PC-9 (cell line): Measurements from ENCODE around the gene SLC38A6. TPM values are rescaled to one million over a fixed set of nuclear protein-coding genes. Genes with fewer than 3 reads are reported as not detected.

ENCODE experiments used
- BruUV-seq: library from RNA; stranded (reverse); fragments of 400-500 nt; replicated peaks from 2 replicates; lab custom pipeline; 2021; lab: Mats Ljungman, UMichigan
- CTCF ChIA-PET: fragments of 300-600 bp; sonication (Branson Sonifier 250); formaldehyde crosslinking; loops from one replicate; lab custom pipeline; 2022; ENCODE audit warnings: antibody characterized with exemption; lab: Charles Lee
- POLR2A ChIA-PET: fragments of 300-600 bp; sonication (Branson Sonifier 250); formaldehyde crosslinking; loops from one replicate; lab custom pipeline; 2022; ENCODE audit warnings: antibody characterized with exemption; ENCODE audit not compliant: unreplicated experiment; lab: Charles Lee
- DNase-seq, 2 experiments: peaks; one replicate each; pipeline versions ENCODE4 v3.0.0 to v3.0.0-alpha.2; 2015 to 2022; ENCODE audit warnings: mixed read lengths in 1 of 2
- H2AFZ ChIP-seq: fragments of 200-600 bp; sonication (generic); 2 replicates; pipeline ENCODE4 v1.8.1; 2017; ENCODE audit warnings: antibody characterized with exemption
- H3F3A ChIP-seq: fragments of 200-600 bp; sonication (generic); 2 replicates; pipeline ENCODE4 v1.8.1; 2017; ENCODE audit warnings: antibody characterized with exemption, mild to moderate bottlenecking, low read depth; ENCODE audit not compliant: insufficient read depth
- H3K27ac ChIP-seq: fragments of 200-600 bp; sonication (generic); 2 replicates; pipeline ENCODE4 v1.6.1; 2016; ENCODE audit warnings: mixed run types
- H3K27me3 ChIP-seq: fragments of 200-600 bp; sonication (generic); 2 replicates; pipeline ENCODE4 v1.6.1; 2016; ENCODE audit warnings: low read depth, mixed run types; ENCODE audit not compliant: insufficient read depth
- H3K36me3 ChIP-seq: fragments of 200-600 bp; sonication (generic); 2 replicates; pipeline ENCODE4 v1.6.1; 2016; ENCODE audit warnings: low read depth, mixed run types
- H3K4me1 ChIP-seq: fragments of 200-600 bp; sonication (generic); replicated peaks from 2 replicates; pipeline ENCODE4 v1.6.1; 2016; ENCODE audit warnings: mixed run types; ENCODE audit not compliant: insufficient read depth
- H3K4me2 ChIP-seq: fragments of 200-600 bp; sonication (generic); 2 replicates; pipeline ENCODE4 v1.6.1; 2017; ENCODE audit warnings: mixed run types
- H3K4me3 ChIP-seq: fragments of 200-600 bp; sonication (generic); 2 replicates; pipeline ENCODE4 v1.6.1; 2016; ENCODE audit warnings: mixed run types
- H3K79me2 ChIP-seq: fragments of 200-600 bp; sonication (generic); 2 replicates; pipeline ENCODE4 v1.6.1; 2017; ENCODE audit warnings: low read depth, mixed run types
- H3K9me2 ChIP-seq: fragments of 200-600 bp; sonication (generic); 2 replicates; pipeline ENCODE4 v1.8.1; 2017; ENCODE audit warnings: mild to moderate bottlenecking; ENCODE audit not compliant: insufficient read depth
- H3K9me3 ChIP-seq: fragments of 200-600 bp; sonication (generic); 2 replicates; pipeline ENCODE4 v1.8.1; 2016; ENCODE audit warnings: low read depth; ENCODE audit not compliant: insufficient read depth
- H4K20me1 ChIP-seq: fragments of 200-600 bp; sonication (generic); 2 replicates; pipeline ENCODE4 v1.8.1; 2017; ENCODE audit not compliant: insufficient read depth
- CTCF ChIP-seq: fragments of 200-600 bp; sonication (generic); conservative IDR thresholded peaks from 2 replicates; pipeline ENCODE4 v1.6.1; 2017; ENCODE audit warnings: mixed run types, antibody characterized with exemption, mild to moderate bottlenecking, moderate library complexity
- EZH2 ChIP-seq: fragments of 200-600 bp; sonication (generic); IDR thresholded peaks from 2 replicates; pipeline ENCODE4 v1.8.0; 2017; ENCODE audit warnings: antibody characterized with exemption, low read depth
- intact Hi-C: fragments of 100-400 bp; cut with micrococcal nuclease; formaldehyde crosslinking; loops from one replicate; pipeline ENCODE4 v1.10.0; 2022; ENCODE audit not compliant: unreplicated experiment
- total RNA-seq: library from RNA; stranded (reverse); gene quantifications from 2 replicates; pipeline ENCODE4 v1.2.3, GENCODE V29; 2021

The SLC38A6 gene
- total RNA-seq, 1 experiment from 2014 or later: 45.5 TPM

- no peak overlapping the region for H3K4me2 ChIP-seq
- intact Hi-C loops: no loop called here
- POLR2A ChIA-PET: no interaction called here
Measured at GRCh38 chr14:60963761-60964160, 17.3 kb upstream of the SLC38A6 start.

GRCh38 chr14:60964904-60965303, 16.1 kb upstream of the SLC38A6 start:
- H3K36me3 ChIP-seq: no peaks in the 10 kb centered on the region
- CTCF ChIA-PET: no interaction called here
- H3F3A ChIP-seq: no peaks in the 10 kb centered on the region; the same call in none of the 2 replicates
- no peaks in the 10 kb centered on the region for H3K27me3 ChIP-seq
- intact Hi-C loops: no loop called here
- no peak overlapping the region for H2AFZ ChIP-seq
- no peaks in the 10 kb centered on the region for H3K4me1 ChIP-seq
- POLR2A ChIA-PET: interaction anchor here (0.6 kb wide), 1 partner anchor 244 kb away, joined by 11 read pairs; no protein-coding TSS in a partner anchor
- no peak for TF ChIP-seq CTCF
- no peak for TF ChIP-seq EZH2
- no peak overlapping the region for H3K27ac ChIP-seq
- H3K4me3 ChIP-seq: no peak overlapping the region
- no TSS peak for BruUV-seq
- H3K9me2 ChIP-seq: no peaks in the 10 kb centered on the region
- no peaks in the 10 kb centered on the region for H4K20me1 ChIP-seq
- H3K4me2 ChIP-seq: no peak overlapping the region
- no peak for DNase-seq
- H3K9me3 ChIP-seq: no peaks in the 10 kb centered on the region
- H3K79me2 ChIP-seq: no peaks in the 10 kb centered on the region

More at GRCh38 chr14:60963761-60964160, 17.3 kb upstream of the SLC38A6 start:
- H3K9me2 ChIP-seq: no peaks in the 10 kb centered on the region
- no peaks in the 10 kb centered on the region for H3K27me3 ChIP-seq
- H3K4me1 ChIP-seq: no peaks in the 10 kb centered on the region
- no peaks in the 10 kb centered on the region for H3K9me3 ChIP-seq
- H3K79me2 ChIP-seq: no peaks in the 10 kb centered on the region
- H3F3A ChIP-seq: no peaks in the 10 kb centered on the region; the same call in none of the 2 replicates
- no peak overlapping the region for H3K4me3 ChIP-seq
- no TSS peak for BruUV-seq
- H2AFZ ChIP-seq: no peak overlapping the region
- CTCF ChIA-PET: no interaction called here
- DNase-seq: no peak
- H3K36me3 ChIP-seq: no peaks in the 10 kb centered on the region
- H4K20me1 ChIP-seq: no peaks in the 10 kb centered on the region
- H3K27ac ChIP-seq: no peak overlapping the region
- TF ChIP-seq EZH2 (no peak), CTCF (no peak)

GRCh38 chr14:60965402-60965801, 15.6 kb upstream of the SLC38A6 start:
- Histone ChIP-seq H2AFZ (no peak overlapping the region), H3K4me2 (no peak overlapping the region), H3K36me3 (no peaks in the 10 kb centered on the region), H3F3A (no peaks in the 10 kb centered on the region; the same call in none of the 2 replicates), H3K9me2 (no peaks in the 10 kb centered on the region), H3K27ac (no peak overlapping the region), H3K4me1 (no peaks in the 10 kb centered on the region), H3K9me3 (no peaks in the 10 kb centered on the region), H3K4me3 (no peak overlapping the region), H3K27me3 (no peaks in the 10 kb centered on the region), H3K79me2 (no peaks in the 10 kb centered on the region), H4K20me1 (no peaks in the 10 kb centered on the region)
- intact Hi-C loops: no loop called here
- DNase-seq: no peak
- no TSS peak for BruUV-seq
- CTCF ChIA-PET: interaction anchor here (0.6 kb wide), 1 partner anchor 138 kb away, joined by 4 read pairs; no protein-coding TSS in a partner anchor
- no peak for TF ChIP-seq CTCF
- TF ChIP-seq EZH2: no peak
- POLR2A ChIA-PET: interaction anchor here (0.6 kb wide), 1 partner anchor 244 kb away, joined by 11 read pairs; no protein-coding TSS in a partner anchor
